HCT116 (cell line): ENCODE results near the gene WTAP. TPM values are rescaled to one million over a fixed set of nuclear protein-coding genes. Genes with fewer than 3 reads are reported as not detected.
"Not testable (repeated sequence)": the region's sequence is repeated elsewhere in the genome, so short reads cannot be mapped to it uniquely, and the experiment has no call there.

ENCODE experiments used
- ATAC-seq: fragments of 200-7000 bp; cut with Tn5 transposase; 2 replicates; pipeline ENCODE4 v1.9.1; 2020; ENCODE audit warnings: mild to moderate bottlenecking, moderate library complexity
- BruUV-seq: library from RNA; stranded (reverse); fragments of 400-500 nt; replicated peaks from 2 replicates; lab custom pipeline; 2021; lab: Mats Ljungman, UMichigan
- CTCF ChIA-PET: fragments of 300-600 bp; sonication (Branson Sonifier 250); formaldehyde crosslinking; loops from one replicate; lab custom pipeline; 2021; ENCODE audit warnings: antibody characterized with exemption; lab: Charles Lee
- POLR2A ChIA-PET: fragments of 300-600, 350-600 bp; sonication (Branson Sonifier 250); formaldehyde crosslinking; loops from one replicate; lab custom pipeline; 2021; ENCODE audit warnings: antibody characterized with exemption; lab: Charles Lee
- RAD21 ChIA-PET, 2 experiments: fragments of 300-600 bp; sonication (Branson Sonifier 250); formaldehyde crosslinking; loops; one replicate each; lab custom pipeline; 2023; ENCODE audit warnings: low total read pairs in 2 of 2; ENCODE audit not compliant: uncharacterized antibody in 2 of 2, unreplicated experiment in 2 of 2, low non-redundant PET in 1 of 2; lab: Charles Lee
- DNase-seq: peaks from one replicate; pipeline ENCODE4 v3.0.0-alpha.2; 2010; ENCODE audit warnings: low read depth, low spot score
- H2AFZ ChIP-seq: fragments of 200-600 bp; shearing (Covaris generic), sonication (generic); 2 replicates; pipeline ENCODE4 v1.6.1; 2017; ENCODE audit warnings: low read depth, mixed run types, mixed read lengths, antibody characterized with exemption, low read length; ENCODE audit not compliant: poor library complexity, severe bottlenecking
- H3K27ac ChIP-seq: 2 replicates; pipeline ENCODE4 v1.5.1; 2012; ENCODE audit warnings: low read depth, low read length
- H3K27me3 ChIP-seq: fragments of 200-600 bp; sonication (generic); 2 replicates; pipeline ENCODE4 v1.6.1; 2016; ENCODE audit warnings: mixed run types, low read length, mixed read lengths; ENCODE audit not compliant: insufficient read depth
- H3K36me3 ChIP-seq, 2 experiments: fragments of 200-500 bp in 1 of 2; fragments of 200-600 bp in 1 of 2; sonication (Bioruptor generic) in 1 of 2; sonication (generic) in 1 of 2; 2 replicates each; pipeline versions ENCODE4 v1.5.1 to v1.6.1; 2014 to 2016; ENCODE audit warnings: low read length in 2 of 2, inconsistent platforms in 1 of 2, mixed read lengths in 1 of 2, mixed run types in 1 of 2; ENCODE audit not compliant: insufficient read depth in 2 of 2, control insufficient read depth in 1 of 2
- H3K4me1 ChIP-seq, 2 experiments: fragments of 200-600 bp in 1 of 2; sonication (generic) in 1 of 2; 2 replicates each; pipeline versions ENCODE4 v1.5.1 to v1.6.1; 2012 to 2017; ENCODE audit warnings: low read length in 2 of 2, inconsistent platforms in 1 of 2, mild to moderate bottlenecking in 1 of 2, mixed read lengths in 1 of 2, mixed run types in 1 of 2, moderate library complexity in 1 of 2; ENCODE audit not compliant: insufficient read depth in 2 of 2, control insufficient read depth in 1 of 2
- H3K4me2 ChIP-seq: fragments of 200-600 bp; sonication (generic); 2 replicates; pipeline ENCODE4 v1.6.1; 2017; ENCODE audit warnings: mixed run types, low read length, mixed read lengths
- H3K4me3 ChIP-seq, 2 experiments: fragments of 200-600 bp in 1 of 2; sonication (generic) in 1 of 2; replicated peaks in 1 of 2; 2 replicates each; pipeline ENCODE4 v1.5.1; 2011 to 2016; ENCODE audit warnings: low read length in 2 of 2, control low read depth in 1 of 2, low read depth in 1 of 2, mild to moderate bottlenecking in 1 of 2, mixed read lengths in 1 of 2, mixed run types in 1 of 2
- H3K79me2 ChIP-seq: fragments of 200-600 bp; sonication (generic); 2 replicates; pipeline ENCODE4 v1.6.1; 2017; ENCODE audit warnings: mild to moderate bottlenecking, mixed run types, low read length, moderate library complexity, mixed read lengths; ENCODE audit not compliant: insufficient read depth
- H3K9ac ChIP-seq: fragments of 200-600 bp; sonication (generic); 2 replicates; pipeline ENCODE4 v1.6.1; 2016; ENCODE audit warnings: low read length, mixed read lengths
- H3K9me2 ChIP-seq: fragments of 200-600 bp; sonication (generic), shearing (Covaris generic); 2 replicates; pipeline ENCODE4 v1.6.1; 2017; ENCODE audit warnings: mixed run types, mild to moderate bottlenecking, moderate library complexity; ENCODE audit not compliant: insufficient read depth
- H3K9me3 ChIP-seq, 2 experiments: fragments of 200-500 bp in 1 of 2; fragments of 200-600 bp in 1 of 2; sonication (Bioruptor generic) in 1 of 2; sonication (generic) in 1 of 2; 2 replicates each; pipeline ENCODE4 v1.6.1; 2014 to 2017; ENCODE audit warnings: low read length in 2 of 2, mixed read lengths in 2 of 2, inconsistent platforms in 1 of 2, low read depth in 1 of 2, mild to moderate bottlenecking in 1 of 2, mixed run types in 1 of 2, moderate library complexity in 1 of 2; ENCODE audit not compliant: control insufficient read depth in 1 of 2, insufficient read depth in 1 of 2
- H4K20me1 ChIP-seq: fragments of 200-600 bp; sonication (generic), shearing (Covaris generic); 2 replicates; pipeline ENCODE4 v1.6.1; 2017; ENCODE audit warnings: mixed run types, mild to moderate bottlenecking, moderate library complexity; ENCODE audit not compliant: insufficient read depth
- RAD21 ChIP-seq: IDR thresholded peaks from 2 replicates; pipeline ENCODE4 v1.6.1; 2012; ENCODE audit warnings: low read depth, mild to moderate bottlenecking
- intact Hi-C: fragments of 100-400 bp; cut with micrococcal nuclease; formaldehyde crosslinking; loops from 2 replicates; pipeline ENCODE4 v1.10.0; 2022
- total RNA-seq: library from RNA; stranded (reverse); gene quantifications from one replicate; pipeline ENCODE4 v1.2.1, GENCODE V29; 2021; ENCODE audit not compliant: unreplicated experiment

WTAP gene
- total RNA-seq, 1 experiment from 2014 or later: 88.6 TPM

- Histone ChIP-seq H2AFZ (no peak overlapping the region), H3K27ac (no peak overlapping the region), H3K4me1 (peaks cover 4 to 28% of the 10 kb centered on the region in 2 experiments; a peak in 3 of 4 replicates), H3K9me2 (no peaks in the 10 kb centered on the region), H3K9me3 (no peaks in the 10 kb centered on the region), H3K27me3 (no peaks in the 10 kb centered on the region), H3K9ac (no peak overlapping the region), H4K20me1 (peaks cover 35% of the 10 kb centered on the region; the same call in 1 of the 2 replicates), H3K36me3 (peaks cover 0 to 14% of the 10 kb centered on the region in 2 experiments; a peak in 2 of 4 replicates), H3K79me2 (peaks cover 94% of the 10 kb centered on the region), H3K4me2 (no peak overlapping the region), H3K4me3 (no peak overlapping the region)
- DNase-seq (no peak), ATAC-seq (no peak)
- ChIA-PET CTCF (no interaction called here), POLR2A (no interaction called here), RAD21 (no interaction called here)
- intact Hi-C loops: no loop called here
- TF ChIP-seq RAD21: no peak
- BruUV-seq: no TSS peak
Observed at GRCh38 chr6:159730332-159730676, 3.0 kb downstream of the WTAP start.

GRCh38 chr6:159732550-159732949 lies 5.2 kb downstream of the WTAP start:
- peaks cover 100% of the 10 kb centered on the region for H3K79me2 ChIP-seq
- POLR2A ChIA-PET: interaction anchor here (1.8 kb wide), 1 partner anchor 57 kb away, joined by 4 read pairs; the partner anchor contains the start of genes MRPL18 and TCP1

GRCh38 chr6:159733395-159733794 lies 6.1 kb downstream of the WTAP start:
- Histone ChIP-seq H3K4me1 (peaks cover 3 to 20% of the 10 kb centered on the region in 2 experiments; a peak in 3 of 4 replicates), H3K79me2 (peaks cover 100% of the 10 kb centered on the region), H3K36me3 (peaks cover 9 to 21% of the 10 kb centered on the region in 2 experiments; a peak in 3 of 4 replicates), H4K20me1 (peaks cover 50% of the 10 kb centered on the region)
- intact Hi-C loops, POLR2A ChIA-PET, CTCF ChIA-PET, ATAC-seq, H3K4me3 ChIP-seq, H3K27me3 ChIP-seq, DNase-seq, RAD21 ChIA-PET, H3K9me2 ChIP-seq, H3K27ac ChIP-seq, H3K9me3 ChIP-seq, H3K4me2 ChIP-seq, H3K9ac ChIP-seq, BruUV-seq, H2AFZ ChIP-seq: not testable (repeated sequence)

More at GRCh38 chr6:159732550-159732949, 5.2 kb downstream of the WTAP start:
- DNase-seq, H3K9me2 ChIP-seq, BruUV-seq, H3K9me3 ChIP-seq, H3K27ac ChIP-seq, CTCF ChIA-PET, H3K4me3 ChIP-seq, intact Hi-C loops, ATAC-seq, H3K9ac ChIP-seq, H3K27me3 ChIP-seq, RAD21 ChIA-PET, H2AFZ ChIP-seq, H3K4me2 ChIP-seq: not testable (repeated sequence)
- Histone ChIP-seq H4K20me1 (peaks cover 46% of the 10 kb centered on the region), H3K36me3 (peaks cover 9 to 14% of the 10 kb centered on the region in 2 experiments; a peak in 3 of 4 replicates), H3K4me1 (peaks cover 3 to 20% of the 10 kb centered on the region in 2 experiments; a peak in 3 of 4 replicates)
